DOHH2 (cell line): ENCODE data around the gene PCSK7.

Experiments used
- CTCF ChIP-seq: fragments of 200-600 bp; sonication (generic); IDR thresholded peaks from one replicate; pipeline ENCODE4 v1.5.1; 2014; ENCODE audit warnings: antibody characterized with exemption, mild to moderate bottlenecking, low read depth, low read length; ENCODE audit not compliant: poor library complexity, severe bottlenecking
- EZH2phosphoT487 ChIP-seq: fragments of 200-600 bp; sonication (generic); IDR thresholded peaks from 2 replicates; pipeline ENCODE4 v1.6.1; 2017; ENCODE audit warnings: borderline replicate concordance, mild to moderate bottlenecking, antibody characterized with exemption, low read length, moderate library complexity, mixed read lengths

GRCh38 chr11:117214404-117215110, 17.3 kb downstream of the PCSK7 start:
- TF ChIP-seq CTCF (no peak), EZH2phosphoT487 (no peak)
